Stomach (tissue), 4 donors: ENCODE results near the gene SPIN1.

Experiments used
- POLR2A ChIP-seq, 4 donors: fragments of 450-650 bp; IDR thresholded peaks; one replicate each; pipeline ENCODE4 v1.6.1; 2016; ENCODE audit warnings: antibody characterized with exemption in 4 of 4, control low read depth in 2 of 4, mild to moderate bottlenecking in 1 of 4, moderate library complexity in 1 of 4
- POLR2AphosphoS5 ChIP-seq, 3 donors: sonication (generic); formaldehyde crosslinking; IDR thresholded peaks; one replicate each; pipeline ENCODE4 v1.6.1; 2016; ENCODE audit warnings: antibody characterized with exemption in 3 of 3
- TF ChIP-seq, protein P1 (sequence below), 7 experiments: fragments of 450-650 bp in 4 of 7; fragments of 200-600 bp in 3 of 7; sonication (generic) in 3 of 7; IDR thresholded peaks; one replicate each; pipeline ENCODE4 v1.5.1; 2016 to 2019; ENCODE audit warnings: antibody characterized with exemption in 7 of 7, control low read depth in 2 of 7, mild to moderate bottlenecking in 1 of 7

DNA sequence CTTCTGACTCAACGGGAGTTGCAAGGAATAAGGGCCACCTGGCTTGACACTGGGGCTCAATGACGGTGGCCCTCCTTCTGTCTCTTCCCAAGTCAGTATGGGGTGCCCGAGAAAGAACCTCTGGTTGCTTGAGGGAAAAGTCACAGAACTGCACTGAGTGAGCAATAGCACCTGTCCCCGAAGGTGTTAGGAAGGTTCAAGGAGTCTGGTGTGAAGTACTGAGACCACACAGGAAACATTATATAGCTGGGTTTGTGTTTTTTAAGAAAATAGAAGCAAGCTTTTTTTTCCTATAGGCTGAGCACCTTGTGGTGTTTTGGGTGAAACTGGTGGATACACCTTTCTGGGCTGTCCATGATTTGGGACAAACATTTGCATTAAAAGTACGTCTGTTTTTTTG is 62.9 kb downstream of the SPIN1 start:
- TF ChIP-seq, protein P1, sequence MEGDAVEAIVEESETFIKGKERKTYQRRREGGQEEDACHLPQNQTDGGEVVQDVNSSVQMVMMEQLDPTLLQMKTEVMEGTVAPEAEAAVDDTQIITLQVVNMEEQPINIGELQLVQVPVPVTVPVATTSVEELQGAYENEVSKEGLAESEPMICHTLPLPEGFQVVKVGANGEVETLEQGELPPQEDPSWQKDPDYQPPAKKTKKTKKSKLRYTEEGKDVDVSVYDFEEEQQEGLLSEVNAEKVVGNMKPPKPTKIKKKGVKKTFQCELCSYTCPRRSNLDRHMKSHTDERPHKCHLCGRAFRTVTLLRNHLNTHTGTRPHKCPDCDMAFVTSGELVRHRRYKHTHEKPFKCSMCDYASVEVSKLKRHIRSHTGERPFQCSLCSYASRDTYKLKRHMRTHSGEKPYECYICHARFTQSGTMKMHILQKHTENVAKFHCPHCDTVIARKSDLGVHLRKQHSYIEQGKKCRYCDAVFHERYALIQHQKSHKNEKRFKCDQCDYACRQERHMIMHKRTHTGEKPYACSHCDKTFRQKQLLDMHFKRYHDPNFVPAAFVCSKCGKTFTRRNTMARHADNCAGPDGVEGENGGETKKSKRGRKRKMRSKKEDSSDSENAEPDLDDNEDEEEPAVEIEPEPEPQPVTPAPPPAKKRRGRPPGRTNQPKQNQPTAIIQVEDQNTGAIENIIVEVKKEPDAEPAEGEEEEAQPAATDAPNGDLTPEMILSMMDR (IDR thresholded peaks at IDR 0.05), result no peak
- TF ChIP-seq POLR2AphosphoS5 (IDR thresholded peaks at IDR 0.05) (no peak), POLR2A (IDR thresholded peaks at IDR 0.05) (no peak)
